MM.1S (cell line): ENCODE results near the gene GPA33.

Source experiments
- CTCF ChIP-seq: fragments of 300-600 bp; sonication (generic); IDR thresholded peaks from 2 replicates; pipeline ENCODE4 v1.5.1; 2016; ENCODE audit warnings: antibody characterized with exemption, low read length, mixed read lengths
- EZH2 ChIP-seq: fragments of 300-600 bp; sonication (generic); optimal IDR thresholded peaks from 2 replicates; pipeline ENCODE3; 2017; ENCODE audit warnings: low read depth, mild to moderate bottlenecking, antibody characterized with exemption, low read length, mixed read lengths
- EZH2phosphoT487 ChIP-seq: fragments of 300-600 bp; sonication (generic); IDR thresholded peaks from 2 replicates; pipeline ENCODE4 v1.6.1; 2018; ENCODE audit warnings: antibody characterized with exemption, low read length

DNA sequence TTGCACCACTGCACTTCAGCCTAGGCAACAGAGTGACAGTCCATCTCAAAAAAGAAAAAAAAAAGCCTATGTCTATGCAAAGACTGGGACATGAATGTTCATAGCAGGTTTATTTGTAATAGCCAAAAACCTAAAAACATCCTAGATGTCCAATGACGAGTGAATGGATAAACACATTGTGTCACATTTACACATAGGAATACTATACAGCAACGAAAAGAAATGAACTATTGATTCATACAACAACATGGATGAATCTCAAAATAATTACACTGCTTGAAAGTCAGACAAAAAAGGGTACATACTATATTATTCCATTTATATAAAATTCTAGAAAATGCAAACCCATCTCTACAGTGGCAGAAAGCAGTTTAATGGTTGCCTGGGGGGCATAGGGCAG lies 11.6 kb upstream of the GPA33 start:
- no peak for TF ChIP-seq EZH2
- TF ChIP-seq CTCF: no peak
- TF ChIP-seq EZH2phosphoT487: no peak
